Tibial nerve (tissue), 3 donors: ENCODE data around the gene TOX2.

Source experiments
- POLR2A ChIP-seq, 2 donors: fragments of 450-650 bp; IDR thresholded peaks; one replicate each; pipeline ENCODE4 v1.6.1; 2017; ENCODE audit warnings: antibody characterized with exemption in 2 of 2, mild to moderate bottlenecking in 2 of 2, moderate library complexity in 2 of 2
- TF ChIP-seq, protein P1 (sequence below), 5 experiments: fragments of 200-600 bp in 3 of 5; fragments of 450-650 bp in 2 of 5; sonication (generic) in 3 of 5; IDR thresholded peaks; one replicate each; pipeline ENCODE4 v1.5.1; 2016 to 2019; ENCODE audit warnings: antibody characterized with exemption in 5 of 5, mild to moderate bottlenecking in 3 of 5, moderate library complexity in 2 of 5

DNA sequence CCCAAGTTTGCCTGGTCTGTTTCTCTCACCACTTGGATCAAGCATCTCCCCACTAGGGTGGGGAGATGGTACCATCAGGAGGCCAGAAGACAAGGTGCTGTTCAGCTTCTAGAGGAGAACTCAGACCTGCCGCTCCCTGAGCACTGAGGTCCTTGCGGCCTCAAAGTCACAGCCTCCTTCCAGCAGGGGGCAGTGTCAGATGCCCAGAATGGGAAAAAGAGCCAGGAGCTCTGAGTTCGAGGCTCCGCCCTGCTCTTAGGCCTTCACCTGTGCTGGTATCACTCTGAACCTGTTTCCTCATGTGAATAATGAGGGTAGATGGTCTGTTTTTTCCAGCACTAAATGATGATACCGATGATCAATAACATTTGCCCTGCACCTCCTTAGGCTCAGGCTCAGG lies 68.7 kb downstream of the TOX2 start:
- TF ChIP-seq, protein P1, sequence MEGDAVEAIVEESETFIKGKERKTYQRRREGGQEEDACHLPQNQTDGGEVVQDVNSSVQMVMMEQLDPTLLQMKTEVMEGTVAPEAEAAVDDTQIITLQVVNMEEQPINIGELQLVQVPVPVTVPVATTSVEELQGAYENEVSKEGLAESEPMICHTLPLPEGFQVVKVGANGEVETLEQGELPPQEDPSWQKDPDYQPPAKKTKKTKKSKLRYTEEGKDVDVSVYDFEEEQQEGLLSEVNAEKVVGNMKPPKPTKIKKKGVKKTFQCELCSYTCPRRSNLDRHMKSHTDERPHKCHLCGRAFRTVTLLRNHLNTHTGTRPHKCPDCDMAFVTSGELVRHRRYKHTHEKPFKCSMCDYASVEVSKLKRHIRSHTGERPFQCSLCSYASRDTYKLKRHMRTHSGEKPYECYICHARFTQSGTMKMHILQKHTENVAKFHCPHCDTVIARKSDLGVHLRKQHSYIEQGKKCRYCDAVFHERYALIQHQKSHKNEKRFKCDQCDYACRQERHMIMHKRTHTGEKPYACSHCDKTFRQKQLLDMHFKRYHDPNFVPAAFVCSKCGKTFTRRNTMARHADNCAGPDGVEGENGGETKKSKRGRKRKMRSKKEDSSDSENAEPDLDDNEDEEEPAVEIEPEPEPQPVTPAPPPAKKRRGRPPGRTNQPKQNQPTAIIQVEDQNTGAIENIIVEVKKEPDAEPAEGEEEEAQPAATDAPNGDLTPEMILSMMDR (IDR thresholded peaks at IDR 0.05): no peak
- no peak for TF ChIP-seq POLR2A (IDR thresholded peaks at IDR 0.05)
